Measurements from ENCODE around the gene BEND6. TPM values are rescaled to one million over a fixed set of nuclear protein-coding genes. Genes with fewer than 3 reads are reported as not detected.

BEND6 gene
- total RNA-seq, 6 experiments from 2014 or later: 9.4 to 11.0 (median 10.0) TPM

DNA sequence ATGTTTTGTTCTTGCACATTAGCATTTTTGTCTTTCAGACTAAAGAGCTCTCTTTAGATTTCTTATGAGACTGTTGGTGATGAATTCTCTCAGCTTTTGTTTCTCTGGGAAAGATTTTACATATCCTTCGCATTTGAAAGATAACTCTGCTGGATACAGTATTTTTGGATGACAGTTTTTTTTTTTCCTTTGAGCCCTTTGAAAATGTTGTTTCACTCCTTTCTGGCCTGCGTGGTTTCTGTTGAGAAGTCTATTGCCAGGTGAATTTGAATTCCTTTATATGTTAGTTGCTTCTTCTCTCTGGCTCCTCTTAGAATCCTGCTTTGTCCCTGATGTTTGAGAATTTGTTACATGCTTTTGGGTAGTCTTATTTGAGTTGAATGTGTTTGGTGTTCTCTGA, 69.4 kb downstream of the BEND6 start:
- H3K36me3 Mint-ChIP-seq (ENCODE audit: low read depth): peaks cover 17% of the 10 kb centered on the region
- no peaks in the 10 kb centered on the region; the same call in none of the 2 replicates for H3K27me3 Mint-ChIP-seq (ENCODE audit: insufficient read depth)
- no peaks in the 10 kb centered on the region for H3K4me1 Mint-ChIP-seq (ENCODE audit: low read depth)
- no peak overlapping the region for H3K4me3 Mint-ChIP-seq
- H3K27ac Mint-ChIP-seq: no peak overlapping the region
- TF ChIP-seq, protein P1, sequence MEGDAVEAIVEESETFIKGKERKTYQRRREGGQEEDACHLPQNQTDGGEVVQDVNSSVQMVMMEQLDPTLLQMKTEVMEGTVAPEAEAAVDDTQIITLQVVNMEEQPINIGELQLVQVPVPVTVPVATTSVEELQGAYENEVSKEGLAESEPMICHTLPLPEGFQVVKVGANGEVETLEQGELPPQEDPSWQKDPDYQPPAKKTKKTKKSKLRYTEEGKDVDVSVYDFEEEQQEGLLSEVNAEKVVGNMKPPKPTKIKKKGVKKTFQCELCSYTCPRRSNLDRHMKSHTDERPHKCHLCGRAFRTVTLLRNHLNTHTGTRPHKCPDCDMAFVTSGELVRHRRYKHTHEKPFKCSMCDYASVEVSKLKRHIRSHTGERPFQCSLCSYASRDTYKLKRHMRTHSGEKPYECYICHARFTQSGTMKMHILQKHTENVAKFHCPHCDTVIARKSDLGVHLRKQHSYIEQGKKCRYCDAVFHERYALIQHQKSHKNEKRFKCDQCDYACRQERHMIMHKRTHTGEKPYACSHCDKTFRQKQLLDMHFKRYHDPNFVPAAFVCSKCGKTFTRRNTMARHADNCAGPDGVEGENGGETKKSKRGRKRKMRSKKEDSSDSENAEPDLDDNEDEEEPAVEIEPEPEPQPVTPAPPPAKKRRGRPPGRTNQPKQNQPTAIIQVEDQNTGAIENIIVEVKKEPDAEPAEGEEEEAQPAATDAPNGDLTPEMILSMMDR (IDR thresholded peaks at IDR 0.05): no peak
- peaks cover 9% of the 10 kb centered on the region for H3K9me3 Mint-ChIP-seq
- no peak for DNase-seq

DNA sequence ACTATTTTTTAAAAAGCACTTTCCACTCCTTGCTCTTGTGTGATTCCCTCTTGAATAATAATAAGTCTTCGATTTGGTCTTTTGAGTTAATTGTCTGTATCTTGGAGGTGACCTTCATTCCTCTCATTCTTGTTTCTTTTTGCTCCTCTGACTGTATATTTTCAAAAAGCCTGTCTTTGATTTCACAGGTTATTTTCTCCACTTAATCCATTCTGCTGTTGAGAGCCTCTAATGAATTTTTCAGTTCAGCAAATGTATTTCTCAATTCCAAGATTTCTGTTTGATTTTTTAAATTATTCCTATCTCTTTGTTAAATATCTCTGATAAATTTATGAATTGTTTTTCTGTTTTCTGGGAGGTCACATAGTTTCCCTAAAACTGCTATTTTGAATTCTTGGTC, 69.9 kb downstream of the BEND6 start:
- no peak overlapping the region for H3K4me3 Mint-ChIP-seq
- no peak overlapping the region for H3K27ac Mint-ChIP-seq
- H3K27me3 Mint-ChIP-seq (ENCODE audit: insufficient read depth): no peaks in the 10 kb centered on the region; the same call in 1 of the 2 replicates
- H3K9me3 Mint-ChIP-seq: peaks cover 9% of the 10 kb centered on the region
- peaks cover 17% of the 10 kb centered on the region for H3K36me3 Mint-ChIP-seq (ENCODE audit: low read depth)
- TF ChIP-seq, protein P1 (IDR thresholded peaks at IDR 0.05): no peak
- no peak for DNase-seq
- no peaks in the 10 kb centered on the region for H3K4me1 Mint-ChIP-seq (ENCODE audit: low read depth)

GRCh38 chr6:57026001-57026400, 71.1 kb downstream of the BEND6 start:
- no peaks in the 10 kb centered on the region for H3K4me1 Mint-ChIP-seq (ENCODE audit: low read depth)
- no peak overlapping the region for H3K27ac Mint-ChIP-seq
- no peaks in the 10 kb centered on the region; the same call in 1 of the 2 replicates for H3K27me3 Mint-ChIP-seq (ENCODE audit: insufficient read depth)
- H3K4me3 Mint-ChIP-seq: no peak overlapping the region
- DNase-seq: no peak
- TF ChIP-seq, protein P1 (IDR thresholded peaks at IDR 0.05): no peak
- peaks cover 9% of the 10 kb centered on the region for H3K9me3 Mint-ChIP-seq
- H3K36me3 Mint-ChIP-seq (ENCODE audit: low read depth): peaks cover 17% of the 10 kb centered on the region

DNA sequence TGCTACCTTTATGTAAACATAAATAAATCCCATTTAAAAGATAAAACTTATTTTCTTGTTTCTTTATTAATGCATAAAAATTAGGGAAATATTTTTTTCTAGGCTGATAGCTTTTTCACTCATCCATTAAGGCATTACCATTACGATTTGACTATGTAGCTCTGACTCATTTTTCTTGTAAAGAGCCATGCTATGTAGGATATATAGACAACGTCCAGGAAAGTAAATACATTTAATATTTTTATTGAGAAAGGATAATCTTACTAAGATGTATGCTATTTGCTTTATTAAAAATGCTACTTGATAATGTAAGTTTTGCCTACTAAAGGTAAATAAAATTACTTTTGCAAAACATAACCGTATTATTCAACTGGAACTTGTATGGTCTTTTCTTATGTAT, 72.4 kb downstream of the BEND6 start:
- no peaks in the 10 kb centered on the region; the same call in 1 of the 2 replicates for H3K27me3 Mint-ChIP-seq (ENCODE audit: insufficient read depth)
- no peak overlapping the region for H3K4me3 Mint-ChIP-seq
- H3K4me1 Mint-ChIP-seq (ENCODE audit: low read depth): no peaks in the 10 kb centered on the region
- DNase-seq: no peak
- TF ChIP-seq, protein P1 (IDR thresholded peaks at IDR 0.05): no peak
- H3K9me3 Mint-ChIP-seq: peaks cover 9% of the 10 kb centered on the region
- H3K27ac Mint-ChIP-seq: no peak overlapping the region
- peaks cover 17% of the 10 kb centered on the region for H3K36me3 Mint-ChIP-seq (ENCODE audit: low read depth)

- TF ChIP-seq, protein P1 (IDR thresholded peaks at IDR 0.05): no peak
- no peak for DNase-seq
- no peaks in the 10 kb centered on the region for H3K4me1 Mint-ChIP-seq (ENCODE audit: low read depth)
- H3K27ac Mint-ChIP-seq: no peak overlapping the region
- peaks cover 17% of the 10 kb centered on the region for H3K36me3 Mint-ChIP-seq (ENCODE audit: low read depth)
- H3K27me3 Mint-ChIP-seq (ENCODE audit: insufficient read depth): no peaks in the 10 kb centered on the region; the same call in 1 of the 2 replicates
- peaks cover 8% of the 10 kb centered on the region for H3K9me3 Mint-ChIP-seq
- no peak overlapping the region for H3K4me3 Mint-ChIP-seq
Observed at GRCh38 chr6:57029213-57029612, 74.3 kb downstream of the BEND6 start.

- Mint-ChIP-seq H3K36me3 (ENCODE audit: low read depth) (no peaks in the 10 kb centered on the region), H3K27me3 (ENCODE audit: insufficient read depth) (peaks cover 2% of the 10 kb centered on the region; the same call in 1 of the 2 replicates), H3K4me3 (no peak overlapping the region), H3K9me3 (no peaks in the 10 kb centered on the region), H3K4me1 (ENCODE audit: low read depth) (no peaks in the 10 kb centered on the region), H3K27ac (no peak overlapping the region)
- TF ChIP-seq, protein P1 (IDR thresholded peaks at IDR 0.05): no peak
- no peak for DNase-seq
Observed at GRCh38 chr6:57033228-57033627, 78.3 kb downstream of the BEND6 start.

All from HFFc6 (cell line).